H1 (cell line): Measurements from ENCODE around the gene KCNK15. TPM values are rescaled to one million over a fixed set of nuclear protein-coding genes. Genes with fewer than 3 reads are reported as not detected.

Experiments
- CEBPB ChIP-seq: IDR thresholded peaks from 2 replicates; pipeline ENCODE4 v1.6.1; 2012; ENCODE audit warnings: low read depth, low read length
- EP300 ChIP-seq, 2 experiments: IDR thresholded peaks; 1 replicate in 1 of 2; 2 replicates in 1 of 2; pipeline ENCODE4 v1.6.1; 2011 to 2012; ENCODE audit warnings: low read depth in 2 of 2, low read length in 2 of 2, mild to moderate bottlenecking in 2 of 2, borderline replicate concordance in 1 of 2, inconsistent platforms in 1 of 2, moderate library complexity in 1 of 2
- GABPA ChIP-seq: IDR thresholded peaks from 2 replicates; pipeline ENCODE4 v1.6.1; 2011; ENCODE audit warnings: mild to moderate bottlenecking, low read length, moderate library complexity, borderline replicate concordance; ENCODE audit not compliant: insufficient read depth
- KDM4A ChIP-seq: IDR thresholded peaks from one replicate; pipeline ENCODE4 v1.7.1; 2012; ENCODE audit warnings: low read depth, mild to moderate bottlenecking, moderate library complexity, low read length, inconsistent platforms; ENCODE audit not compliant: severe bottlenecking
- polyA plus RNA-seq, 7 experiments: library from polyadenylated mRNA; depleted of rRNA in 3 of 7; stranded (reverse) in 5 of 7; unstranded in 2 of 7; fragments of >200 nt in 5 of 7; fragments of 200-250 nt in 2 of 7; gene quantifications; 1 replicate in 5 of 7; 2 replicates in 1 of 7; 4 replicates in 1 of 7; pipeline versions ENCODE4 v1.2.1 to v1.2.3, GENCODE V29; 2011 to 2013; ENCODE audit warnings: missing spikeins in 2 of 7, mixed read lengths in 2 of 7
- total RNA-seq: library from RNA; stranded (reverse); fragmentation: NEBNext Ultra II Directional; extraction: Animal tissue kit (Norgen Biotek cat#: 25700); gene quantifications from 2 replicates; pipeline ENCODE4 v1.2.1, GENCODE V29; 2021

KCNK15 gene
- total and polyA plus RNA-seq, 2 of the 8 experiments (the other 6 are each of a cell fraction or from before 2014, with no cell fraction given), result 0.24 to 0.33 TPM

DNA sequence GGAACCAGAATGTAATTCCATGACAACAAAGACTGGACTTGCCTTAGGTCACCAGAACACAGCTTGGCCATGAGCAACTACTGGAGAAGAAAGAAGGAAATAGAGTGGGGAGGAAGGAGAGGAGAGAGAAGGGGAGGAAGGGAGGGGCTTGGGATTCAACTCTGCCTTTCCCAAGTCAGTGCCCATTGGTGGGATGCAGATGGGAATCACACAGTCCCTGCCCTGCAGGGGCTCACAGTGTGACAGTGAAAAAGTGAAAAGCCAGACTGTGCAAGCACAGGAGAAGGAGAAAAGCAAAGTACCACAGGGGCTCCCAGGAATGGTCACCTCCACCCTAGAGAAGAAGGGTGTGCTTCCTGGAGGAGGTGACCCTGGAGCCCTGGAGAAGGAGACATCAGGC lies 50.6 kb downstream of the KCNK15 start (continued):
- TF ChIP-seq GABPA (no peak), KDM4A (no peak), CEBPB (no peak), EP300 (IDR thresholded peaks at IDR 0.05; ENCODE audit: borderline replicate concordance in 1 of 2, low read depth in 2 of 2, low read length in 2 of 2) (no peak)
